ENCODE data around the gene TMIE. TPM values are rescaled to one million over a fixed set of nuclear protein-coding genes. Genes with fewer than 3 reads are reported as not detected.

Gene TMIE
- total and polyA plus RNA-seq, 2 of the 8 experiments (the other 6 are each of a cell fraction or from before 2014, with no cell fraction given): 0.45 to 0.67 TPM

DNA sequence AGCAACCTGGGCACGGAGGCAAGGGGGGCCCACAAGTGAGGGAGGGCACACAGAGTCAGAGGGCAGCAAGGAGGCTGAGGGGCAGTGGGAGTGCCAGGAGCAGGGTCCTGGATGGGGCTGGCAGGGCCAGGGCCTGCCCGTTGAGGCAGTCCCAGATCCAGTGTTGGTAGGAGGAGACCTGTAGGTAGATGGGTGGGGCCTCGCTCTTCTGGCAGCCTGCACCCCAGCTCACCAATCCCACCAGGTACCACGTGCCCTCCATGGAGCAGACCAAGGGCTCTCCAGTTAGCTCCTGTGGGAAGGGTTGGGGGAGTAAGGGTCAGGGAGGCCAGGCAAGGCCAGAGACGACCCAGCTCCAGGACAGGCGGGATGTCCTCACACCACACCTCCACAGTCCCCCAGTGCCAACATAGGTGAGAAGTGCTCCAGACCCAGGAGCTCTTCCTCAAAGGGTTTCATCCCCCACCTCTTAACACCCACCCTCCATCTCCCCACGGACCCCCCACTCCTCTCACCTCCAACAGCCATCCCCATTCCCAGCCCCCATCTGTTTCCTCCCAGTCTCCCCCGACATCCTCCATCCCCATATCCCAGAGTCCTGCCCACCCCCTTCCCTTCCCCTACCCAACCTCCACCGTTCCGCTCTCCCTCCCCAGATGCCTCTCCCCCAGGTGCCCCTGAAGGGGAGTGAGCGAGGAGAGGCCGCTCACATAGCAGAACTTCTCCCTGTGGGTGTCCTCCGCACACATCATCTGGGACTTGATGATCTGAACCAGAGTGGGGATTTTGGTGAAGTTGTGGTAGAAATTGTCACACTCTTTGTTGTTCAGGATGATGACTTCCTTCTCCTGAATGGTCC, 11.2 kb downstream of the TMIE start:
- DNase-seq (ENCODE audit: low read depth in 1 of 2, low spot score in 2 of 2): no peak
- Histone ChIP-seq H3K14ac (ENCODE audit: insufficient read length) (no peak overlapping the region), H3K23ac (ENCODE audit: insufficient read length) (no peak overlapping the region), H3K56ac (replicated peaks; ENCODE audit: insufficient read length, low read depth, low read length) (no peak overlapping the region), H2BK5ac (ENCODE audit: low read depth, low read length) (no peak overlapping the region), H2AFZ (ENCODE audit: low read length) (no peak overlapping the region), H3K18ac (ENCODE audit: extremely low read depth, low read length) (no peak overlapping the region), H3K9ac (replicated peaks in 1 of 4; ENCODE audit: extremely low read depth in 1 of 4, low read depth in 3 of 4, low read length in 3 of 4) (no peak overlapping the region), H2BK20ac (ENCODE audit: low read length) (no peak overlapping the region), H3K27me3 (replicated peaks in 1 of 4; ENCODE audit: control insufficient read depth in 3 of 4, extremely low read depth in 1 of 4, insufficient read depth in 3 of 4, low read length in 3 of 4) (no peaks in the 10 kb centered on the region; a peak in 2 of 7 replicates), H2BK12ac (ENCODE audit: low read depth, low read length) (0 out of 2 replicates have a peak overlapping the region, but pooled peaks have one; percentile 55), H3K79me1 (ENCODE audit: low read depth, low read length) (no peaks in the 10 kb centered on the region), H3K79me2 (ENCODE audit: control insufficient read depth in 1 of 2, insufficient read depth in 2 of 2, low read length in 2 of 2) (no peaks in the 10 kb centered on the region), H3K4me2 (ENCODE audit: insufficient read depth in 1 of 2, low read depth in 2 of 2, low read length in 2 of 2) (no peak overlapping the region), H3K9me3 (ENCODE audit: insufficient read depth in 2 of 2, low read depth in 1 of 2, low read length in 1 of 2) (no peaks in the 10 kb centered on the region), H4K8ac (ENCODE audit: extremely low read depth, insufficient read depth, low read length) (no peak overlapping the region; the same call in 1 of the 2 replicates), H4K91ac (replicated peaks; ENCODE audit: insufficient read length, low read length) (no peak overlapping the region), H3K23me2 (ENCODE audit: low read depth, low read length) (no peaks in the 10 kb centered on the region), H4K5ac (ENCODE audit: insufficient read length, low read depth, low read length) (no peak overlapping the region), H3K36me3 (ENCODE audit: control insufficient read depth in 2 of 4, insufficient read depth in 4 of 4, low read length in 3 of 4) (no peaks in the 10 kb centered on the region; a peak in 1 of 8 replicates), H4K20me1 (replicated peaks in 1 of 2; ENCODE audit: control insufficient read depth in 1 of 2, insufficient read depth in 2 of 2, low read length in 2 of 2) (peaks cover 0 to 3% of the 10 kb centered on the region in 2 experiments), H3K27ac (ENCODE audit: low read depth, low read length) (no peak overlapping the region), H2BK120ac (replicated peaks; ENCODE audit: low read depth, low read length) (no peak overlapping the region), H2BK15ac (ENCODE audit: low read length) (no peak overlapping the region), H2AK5ac (ENCODE audit: low read depth, low read length) (no peak overlapping the region), H3K4me1 (replicated peaks in 1 of 4; ENCODE audit: control insufficient read depth in 3 of 4, insufficient read depth in 4 of 4, low read length in 3 of 4) (no peaks in the 10 kb centered on the region; a peak in 1 of 7 replicates), H3K4me3 (ENCODE audit: extremely low read depth in 1 of 4, insufficient read depth in 2 of 4, low read depth in 3 of 4, low read length in 4 of 4) (no peak overlapping the region), H3K4ac (replicated peaks; ENCODE audit: insufficient read length, low read depth, low read length) (no peak overlapping the region)
- ChIA-PET CTCF (ENCODE audit: partially characterized antibody) (interaction anchor here (0.8 to 2.2 kb wide), 4 partner anchors 136 to 216 kb away, joined by 3 to 9 read pairs (median 3); no protein-coding TSS in a partner anchor), POLR2A (ENCODE audit: partially characterized antibody) (no interaction called here)
- FAIRE-seq: no peak
- WGBS, 2 experiments (ENCODE audit: extremely low coverage in 1 of 2, insufficient coverage in 1 of 2, insufficient read length in 1 of 2, insufficient replicate concordance in 2 of 2, low coverage in 1 of 2, low lambda C conversion rate in 2 of 2, missing lambda C conversion rate in 1 of 2): 92% methylated on average over 9 of the region's 13 CpGs; no CpG with 5 or more reads in 1 of the 2 experiments
- TF ChIP-seq CBX5 (IDR thresholded peaks at IDR 0.05; ENCODE audit: low read depth, low read length) (no peak), RBBP5 (IDR thresholded peaks at IDR 0.05; ENCODE audit: borderline replicate concordance, low read depth, low read length) (no peak), TAF1 (IDR thresholded peaks at IDR 0.05; ENCODE audit: low read depth, low read length) (no peak), KDM1A (IDR thresholded peaks at IDR 0.05; ENCODE audit: borderline replicate concordance, low read length) (no peak), YY1 (IDR thresholded peaks at IDR 0.05; ENCODE audit: low read depth, low read length) (no peak), CBX8 (IDR thresholded peaks at IDR 0.05; ENCODE audit: borderline replicate concordance, low read depth, low read length) (no peak), CREB1 (IDR thresholded peaks at IDR 0.05) (no peak), EP300 (IDR thresholded peaks at IDR 0.05; ENCODE audit: borderline replicate concordance in 1 of 2, low read depth in 2 of 2, low read length in 2 of 2) (no peak)
- TF ChIP-seq, protein P1, sequence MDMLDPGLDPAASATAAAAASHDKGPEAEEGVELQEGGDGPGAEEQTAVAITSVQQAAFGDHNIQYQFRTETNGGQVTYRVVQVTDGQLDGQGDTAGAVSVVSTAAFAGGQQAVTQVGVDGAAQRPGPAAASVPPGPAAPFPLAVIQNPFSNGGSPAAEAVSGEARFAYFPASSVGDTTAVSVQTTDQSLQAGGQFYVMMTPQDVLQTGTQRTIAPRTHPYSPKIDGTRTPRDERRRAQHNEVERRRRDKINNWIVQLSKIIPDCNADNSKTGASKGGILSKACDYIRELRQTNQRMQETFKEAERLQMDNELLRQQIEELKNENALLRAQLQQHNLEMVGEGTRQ (IDR thresholded peaks at IDR 0.05; ENCODE audit: low read length): no peak
- TF ChIP-seq, protein P2, sequence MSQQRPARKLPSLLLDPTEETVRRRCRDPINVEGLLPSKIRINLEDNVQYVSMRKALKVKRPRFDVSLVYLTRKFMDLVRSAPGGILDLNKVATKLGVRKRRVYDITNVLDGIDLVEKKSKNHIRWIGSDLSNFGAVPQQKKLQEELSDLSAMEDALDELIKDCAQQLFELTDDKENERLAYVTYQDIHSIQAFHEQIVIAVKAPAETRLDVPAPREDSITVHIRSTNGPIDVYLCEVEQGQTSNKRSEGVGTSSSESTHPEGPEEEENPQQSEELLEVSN (IDR thresholded peaks at IDR 0.05): no peak
